GM18498 (cell line): Measurements from ENCODE around the gene ORAI3.

Experiments used
- ATAC-seq: cut with Tn5 transposase; IDR thresholded peaks from one replicate; pipeline ENCODE4 v1.9.1; 2021; ENCODE audit warnings: mild to moderate bottlenecking, moderate library complexity; ENCODE audit not compliant: unreplicated experiment

ORAI3 gene

DNA sequence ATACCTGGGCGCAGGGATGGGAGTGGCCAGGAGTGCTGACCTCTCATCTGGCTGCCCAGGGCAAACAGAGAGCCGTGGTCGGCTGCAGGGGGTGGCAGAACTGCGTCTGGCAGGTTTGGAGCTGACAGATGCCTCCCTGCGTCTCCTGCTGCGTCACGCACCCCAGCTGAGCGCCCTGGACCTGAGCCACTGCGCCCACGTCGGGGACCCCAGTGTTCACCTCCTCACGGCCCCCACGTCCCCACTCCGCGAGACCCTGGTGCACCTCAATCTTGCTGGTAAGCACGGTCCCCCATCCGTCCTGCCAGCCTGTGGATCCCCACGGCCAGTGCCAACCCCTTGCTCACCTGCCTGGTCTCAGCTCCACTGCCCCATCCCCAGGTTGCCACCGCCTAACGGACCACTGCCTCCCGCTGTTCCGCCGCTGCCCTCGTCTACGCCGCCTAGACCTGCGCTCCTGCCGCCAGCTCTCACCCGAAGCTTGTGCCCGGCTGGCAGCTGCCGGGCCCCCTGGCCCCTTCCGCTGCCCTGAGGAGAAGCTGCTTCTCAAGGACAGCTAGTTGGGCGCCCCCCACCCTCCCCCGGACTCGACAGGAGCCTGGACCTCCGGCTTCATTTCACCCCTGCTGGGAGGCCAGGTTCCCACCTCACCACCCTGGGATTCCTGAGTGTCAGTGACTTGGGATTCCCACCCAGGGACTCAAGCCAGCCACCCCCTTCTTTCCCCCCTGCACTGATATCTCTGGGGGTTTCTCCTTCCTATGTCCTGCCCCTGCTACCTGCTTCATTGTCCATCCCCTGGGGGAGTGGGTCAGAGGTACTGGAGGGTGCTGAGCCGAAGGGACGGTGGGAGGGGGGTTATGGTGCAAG, 2.0 kb upstream of the ORAI3 start:
- ATAC-seq: no peak

DNA sequence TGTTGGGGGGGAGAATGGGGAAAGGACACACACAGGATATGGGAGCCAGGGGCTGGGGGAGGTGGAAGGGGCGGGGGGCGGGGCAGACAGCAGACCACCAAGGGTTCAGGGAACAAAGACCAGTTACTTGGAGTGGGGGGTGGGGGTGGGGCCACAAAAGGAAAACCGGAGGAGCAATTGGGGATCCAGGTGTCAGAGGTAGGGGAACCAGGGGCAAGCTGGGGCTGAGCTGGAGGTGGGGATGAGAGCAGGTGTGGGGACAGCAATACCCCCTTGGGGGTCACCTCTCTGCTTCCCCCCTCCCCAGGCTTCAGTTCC, 1.4 kb upstream of the ORAI3 start:
- ATAC-seq: no peak

DNA sequence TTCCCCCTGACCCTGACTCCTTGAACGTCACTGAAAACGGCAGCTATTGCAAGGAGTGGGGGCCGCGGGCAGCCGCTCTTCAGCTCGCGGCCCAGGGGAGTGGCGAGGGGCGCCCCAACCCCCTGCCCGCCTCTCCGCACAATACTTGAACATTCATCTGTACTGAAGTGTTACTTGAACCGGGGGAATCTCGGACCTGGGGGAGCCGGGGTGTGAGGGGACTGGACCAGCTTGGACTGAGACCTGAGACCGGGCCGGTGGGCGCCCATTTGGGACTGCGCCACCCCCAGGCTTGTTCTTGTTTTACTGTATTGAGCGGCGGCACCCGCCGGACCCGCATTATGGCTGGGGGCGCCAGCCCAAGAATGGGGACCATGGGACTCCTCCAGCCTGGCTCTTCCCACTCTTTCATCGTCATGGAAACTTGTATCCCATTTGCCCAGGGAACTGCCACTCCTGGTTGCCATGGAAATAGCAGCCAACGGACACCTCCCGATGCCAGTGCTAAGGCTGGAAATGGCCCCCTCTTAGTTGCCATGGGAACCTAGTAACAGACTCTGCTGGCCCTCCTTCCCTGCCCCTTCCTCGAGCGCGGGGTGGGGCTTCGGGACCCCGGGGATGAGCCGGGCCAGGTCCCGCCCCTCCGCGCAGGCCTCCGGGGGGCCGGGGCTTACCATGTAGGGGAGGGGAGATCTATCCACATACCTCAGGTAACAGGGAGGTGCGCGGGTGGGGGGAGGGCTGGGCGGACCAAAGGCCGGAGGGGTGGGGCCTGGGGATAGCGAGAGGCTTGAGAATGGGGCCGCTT, 805 bp upstream of the ORAI3 start:
- ATAC-seq: peak; percentile 6

GRCh38 chr16:30949650-30950515, 1.0 kb downstream of the ORAI3 start:
- ATAC-seq: peak; percentile 52

DNA sequence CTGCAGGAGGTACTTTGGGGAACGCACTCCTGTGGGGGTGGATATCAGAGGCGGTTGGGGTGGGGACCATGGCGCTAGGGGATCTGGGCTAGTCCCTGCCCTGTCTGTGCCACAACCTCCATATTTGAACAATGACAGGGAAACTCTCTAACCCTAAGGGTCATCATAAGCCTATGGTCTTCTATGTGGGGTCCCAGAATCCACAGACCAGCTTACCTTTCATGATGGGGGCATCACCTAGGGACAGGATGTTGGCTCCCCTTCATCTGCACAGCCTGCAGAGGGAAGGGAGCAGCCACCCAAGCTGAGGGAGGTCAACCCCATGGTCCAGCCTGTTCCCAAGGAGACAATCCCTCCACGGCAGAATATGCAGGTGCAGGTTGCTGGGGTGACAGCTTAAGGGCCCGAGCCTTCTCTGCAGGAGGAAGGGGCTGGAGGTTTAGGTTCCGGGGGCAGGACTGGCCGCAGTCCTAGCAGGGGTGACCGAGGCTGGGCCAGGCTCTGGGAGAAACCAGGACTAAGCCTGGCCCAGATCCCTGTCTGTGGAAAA, 1.7 kb downstream of the ORAI3 start:
- ATAC-seq: no peak

GRCh38 chr16:30951193-30951592, 2.3 kb downstream of the ORAI3 start:
- ATAC-seq: no peak

DNA sequence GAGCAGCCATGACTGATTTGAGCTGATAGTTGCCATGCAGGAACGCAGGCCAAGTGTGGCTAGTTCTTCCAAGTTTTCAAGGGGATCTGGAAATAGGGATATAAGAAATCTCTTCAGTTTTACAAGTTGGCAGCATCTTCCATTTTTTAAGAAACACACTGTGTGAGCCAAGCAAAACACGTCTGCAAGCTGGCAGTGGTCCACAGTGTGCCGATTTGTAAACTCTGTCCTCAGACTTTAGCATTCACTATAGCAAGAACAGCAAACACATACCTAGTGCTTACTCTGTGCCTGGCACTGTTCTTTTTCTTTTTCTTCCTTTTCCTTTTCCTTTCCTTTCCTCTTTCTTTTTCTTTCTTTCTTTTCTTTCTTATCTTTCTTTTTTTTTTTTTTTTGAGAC, 2.9 kb downstream of the ORAI3 start:
- no peak for ATAC-seq

DNA sequence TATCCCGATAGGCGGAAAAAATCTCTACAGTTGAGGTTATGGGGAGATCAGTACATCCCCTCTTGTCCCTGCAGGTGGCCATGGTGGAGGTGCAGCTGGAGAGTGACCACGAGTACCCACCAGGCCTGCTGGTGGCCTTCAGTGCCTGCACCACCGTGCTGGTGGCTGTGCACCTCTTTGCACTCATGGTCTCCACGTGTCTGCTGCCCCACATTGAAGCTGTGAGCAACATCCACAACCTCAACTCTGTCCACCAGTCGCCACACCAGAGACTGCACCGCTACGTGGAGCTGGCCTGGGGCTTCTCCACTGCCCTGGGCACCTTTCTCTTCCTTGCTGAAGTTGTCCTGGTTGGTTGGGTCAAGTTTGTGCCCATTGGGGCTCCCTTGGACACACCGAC, 4.2 kb downstream of the ORAI3 start:
- no peak for ATAC-seq

DNA sequence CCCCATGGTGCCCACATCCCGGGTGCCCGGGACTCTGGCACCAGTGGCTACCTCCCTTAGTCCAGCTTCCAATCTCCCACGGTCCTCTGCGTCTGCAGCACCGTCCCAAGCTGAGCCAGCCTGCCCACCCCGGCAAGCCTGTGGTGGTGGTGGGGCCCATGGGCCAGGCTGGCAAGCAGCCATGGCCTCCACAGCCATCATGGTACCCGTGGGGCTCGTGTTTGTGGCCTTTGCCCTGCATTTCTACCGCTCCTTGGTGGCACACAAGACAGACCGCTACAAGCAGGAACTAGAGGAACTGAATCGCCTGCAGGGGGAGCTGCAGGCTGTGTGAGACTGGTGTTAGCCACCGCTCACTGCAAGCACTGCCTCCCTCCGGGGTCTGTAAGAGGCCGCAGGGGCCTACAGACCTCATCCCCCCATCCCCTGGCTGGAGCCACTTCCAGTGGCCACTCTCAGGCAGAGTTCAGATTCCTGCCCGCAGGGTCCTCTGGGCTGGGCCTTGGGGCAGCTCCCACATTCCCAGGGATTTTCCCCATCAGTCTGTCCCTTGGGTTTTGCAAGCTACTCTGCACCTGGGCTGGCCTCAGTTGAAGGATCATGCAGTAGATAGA, 4.8 kb downstream of the ORAI3 start:
- ATAC-seq: no peak

DNA sequence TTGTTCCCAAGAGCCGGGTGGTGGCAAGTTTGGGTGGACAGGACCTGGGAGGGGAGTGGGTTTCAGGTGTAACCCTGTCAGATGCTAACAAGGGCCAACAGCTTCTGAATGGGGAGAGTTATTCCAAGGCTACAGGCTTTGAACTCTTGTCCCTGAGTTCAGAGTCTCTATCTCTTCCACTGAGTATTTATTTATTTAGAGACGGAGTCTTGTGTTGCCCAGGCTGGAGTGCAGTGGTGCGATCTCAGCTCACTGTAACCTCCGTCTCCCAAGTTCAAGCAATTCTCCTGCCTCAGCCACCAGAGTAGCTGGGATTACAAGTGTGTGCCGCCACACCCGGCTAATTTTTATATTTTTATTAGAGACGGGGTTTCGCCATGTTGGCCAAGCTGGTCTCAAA, 6.1 kb downstream of the ORAI3 start:
- ATAC-seq: no peak

- ATAC-seq: peak; percentile 43
Measured at GRCh38 chr16:30956601-30957455, 8.0 kb downstream of the ORAI3 start.

- ATAC-seq: peak; percentile 72
Measured at GRCh38 chr16:30957456-30958174, 8.7 kb downstream of the ORAI3 start, which contains the start of gene SETD1A. SETD1A (plus strand) TSS chr16:30957754; CDS start chr16:30958732, 978 bp downstream.

DNA sequence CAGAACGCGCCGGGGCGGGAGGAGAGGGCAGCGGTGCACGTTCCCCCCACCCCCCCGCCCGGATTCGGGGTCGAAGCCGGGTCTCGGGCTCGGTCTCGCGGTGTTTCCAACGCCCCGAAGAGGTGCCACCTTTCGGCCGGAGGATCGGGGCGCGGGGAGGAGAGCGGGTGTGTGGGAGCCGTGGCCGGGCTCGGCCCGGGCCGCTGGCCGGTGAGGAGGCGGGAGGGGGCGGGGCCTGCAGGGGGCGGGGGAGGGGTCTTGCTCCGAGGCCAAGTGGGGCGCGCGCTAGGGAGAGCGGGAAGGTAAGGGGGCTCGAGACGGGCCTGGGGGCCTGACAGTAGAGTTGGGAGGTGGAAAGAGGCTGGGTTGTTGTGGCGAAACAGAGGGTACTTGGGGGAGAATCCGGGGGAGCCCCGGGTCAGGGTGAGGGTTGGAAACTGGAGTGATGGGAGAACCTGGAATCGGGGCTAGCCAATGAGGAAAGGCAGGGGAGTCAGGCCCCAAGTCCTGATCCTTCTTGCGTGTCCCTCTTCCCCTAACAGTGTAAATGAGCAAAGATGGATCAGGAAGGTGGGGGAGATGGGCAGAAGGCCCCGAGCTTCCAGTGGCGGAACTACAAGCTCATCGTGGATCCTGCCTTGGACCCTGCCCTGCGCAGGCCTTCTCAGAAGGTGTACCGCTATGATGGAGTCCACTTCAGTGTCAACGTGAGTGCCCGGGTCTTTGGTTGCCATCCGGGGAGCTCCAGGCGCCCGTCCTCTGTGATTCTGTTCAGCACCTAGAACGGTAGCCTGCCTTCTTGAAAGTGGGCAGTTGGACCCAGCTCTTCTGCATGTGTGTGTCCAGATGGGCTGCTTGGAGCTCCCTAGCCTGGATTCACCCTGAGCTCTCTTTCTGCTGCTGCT, 9.6 kb downstream of the ORAI3 start:
- ATAC-seq: peak; percentile 46

DNA sequence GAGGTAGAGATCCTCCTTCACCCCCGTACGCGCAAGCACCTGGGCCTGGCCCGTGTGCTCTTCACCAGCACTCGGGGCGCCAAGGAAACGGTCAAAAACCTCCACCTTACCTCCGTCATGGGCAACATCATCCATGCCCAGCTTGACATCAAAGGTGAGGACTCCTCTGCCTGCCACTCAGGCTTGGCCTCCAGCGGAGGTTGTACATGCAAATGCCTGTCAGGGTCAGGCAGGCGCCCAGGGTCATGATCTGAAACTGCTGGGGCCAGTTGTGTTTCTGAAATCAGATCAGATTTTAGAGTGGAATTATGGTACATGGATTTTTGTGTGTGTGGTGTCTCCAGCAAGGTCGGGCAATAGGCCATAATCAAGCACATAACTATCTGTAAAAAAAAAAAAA, 12.5 kb downstream of the ORAI3 start:
- ATAC-seq: no peak

- ATAC-seq: no peak
Measured at GRCh38 chr16:30963925-30964511, 15.2 kb downstream of the ORAI3 start.

GRCh38 chr16:30964574-30965226, 15.8 kb downstream of the ORAI3 start:
- no peak for ATAC-seq

GRCh38 chr16:30965436-30965835, 16.6 kb downstream of the ORAI3 start:
- no peak for ATAC-seq
